Activated naive CD8-positive, alpha-beta T cell treated with anti-CD3 and anti-CD28 coated beads, Interleukin-2, amount 10 ng/mL, durations not matched to agents 7 days and 5 days (primary cell): Measurements from ENCODE around the gene OPN3. TPM values are rescaled to one million over a fixed set of nuclear protein-coding genes. Genes with fewer than 3 reads are reported as not detected.

ENCODE experiments used
- ATAC-seq: fragments of 150-1000 bp; cut with Tn5 transposase; one replicate; pipeline ENCODE4 v1.10.0; 2021; ENCODE audit warnings: low read depth, moderate library complexity
- POLR2A ChIA-PET: fragments of 350-600 bp; sonication (Branson Sonifier 250); formaldehyde crosslinking; loops from one replicate; lab custom pipeline; 2021; ENCODE audit warnings: antibody characterized with exemption; lab: Charles Lee
- DNase-seq: peaks from one replicate; pipeline ENCODE4 v3.0.0; 2021
- H3K27ac Mint-ChIP-seq: one replicate; pipeline ENCODE4 v1.8.0; 2022; ENCODE audit warnings: mild to moderate bottlenecking, mixed read lengths
- H3K27me3 Mint-ChIP-seq: one replicate; pipeline ENCODE4 v1.8.0; 2022; ENCODE audit warnings: mild to moderate bottlenecking, moderate library complexity, mixed read lengths
- H3K36me3 Mint-ChIP-seq: one replicate; pipeline ENCODE4 v1.8.0; 2021; ENCODE audit warnings: mild to moderate bottlenecking, mixed read lengths
- H3K4me1 Mint-ChIP-seq: one replicate; pipeline ENCODE4 v1.8.0; 2021; ENCODE audit warnings: mixed read lengths
- H3K4me3 Mint-ChIP-seq: one replicate; pipeline ENCODE4 v1.8.0; 2022; ENCODE audit warnings: mild to moderate bottlenecking, moderate library complexity, mixed read lengths
- H3K9me3 Mint-ChIP-seq: one replicate; pipeline ENCODE4 v1.8.0; 2021; ENCODE audit warnings: mixed read lengths
- total RNA-seq, 2 experiments: library from RNA; stranded (reverse); gene quantifications; one replicate each; pipeline ENCODE4 v1.2.3, GENCODE V29; 2021

Gene OPN3
- total RNA-seq, 2 experiments from 2014 or later = 12.1 to 12.8 TPM

- peaks cover 10% of the 10 kb centered on the region for H3K36me3 Mint-ChIP-seq
- peaks cover under 1% of the 10 kb centered on the region for H3K4me1 Mint-ChIP-seq
- DNase-seq = no peak
- H3K27ac Mint-ChIP-seq = no peak overlapping the region
- no peaks in the 10 kb centered on the region for H3K27me3 Mint-ChIP-seq
- POLR2A ChIA-PET = no interaction called here
- H3K4me3 Mint-ChIP-seq = no peak overlapping the region
- no peak for ATAC-seq
- no peaks in the 10 kb centered on the region for H3K9me3 Mint-ChIP-seq
Observed at GRCh38 chr1:241607497-241607896, 32.7 kb downstream of the OPN3 start.

GRCh38 chr1:241606544-241606943 is 33.6 kb downstream of the OPN3 start:
- Mint-ChIP-seq H3K9me3 (no peaks in the 10 kb centered on the region), H3K4me1 (no peaks in the 10 kb centered on the region), H3K36me3 (peaks cover 10% of the 10 kb centered on the region), H3K27ac (no peak overlapping the region), H3K4me3 (no peak overlapping the region), H3K27me3 (no peaks in the 10 kb centered on the region)
- DNase-seq = no peak
- POLR2A ChIA-PET = no interaction called here
- no peak for ATAC-seq

DNA sequence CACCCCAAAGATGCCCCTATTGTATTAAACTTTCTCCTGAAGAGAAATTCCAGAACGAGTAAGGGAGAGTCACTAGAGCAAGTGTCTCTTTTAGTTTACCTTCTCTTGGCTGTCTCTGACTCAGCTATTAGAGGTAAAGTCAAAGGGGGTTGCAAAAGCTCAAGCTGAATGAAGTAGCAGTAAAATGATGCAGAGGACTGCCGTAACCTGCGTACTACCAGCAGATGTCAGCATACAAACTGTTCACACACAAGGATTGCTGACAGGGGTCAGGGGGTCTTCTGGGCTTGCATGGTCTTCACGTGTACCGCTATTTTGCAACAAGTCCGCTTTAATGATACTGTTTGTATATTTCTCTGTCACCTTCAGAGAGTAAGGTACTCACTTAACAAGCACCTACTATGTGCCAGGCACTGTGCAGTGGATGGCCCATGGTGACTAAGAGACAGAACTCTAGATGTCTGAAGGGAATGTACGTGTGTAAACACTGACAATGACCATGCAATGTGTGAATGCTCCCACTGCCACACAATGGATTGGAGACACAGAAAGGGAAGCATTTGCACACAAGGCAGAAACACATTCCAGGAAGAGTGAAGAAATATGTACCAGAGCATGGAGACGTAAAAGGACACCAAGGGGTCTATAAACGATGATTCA is 34.9 kb downstream of the OPN3 start:
- no peak for DNase-seq
- H3K27me3 Mint-ChIP-seq = no peaks in the 10 kb centered on the region
- ATAC-seq = no peak
- no peaks in the 10 kb centered on the region for H3K9me3 Mint-ChIP-seq
- peaks cover 16% of the 10 kb centered on the region for H3K36me3 Mint-ChIP-seq
- no peaks in the 10 kb centered on the region for H3K4me1 Mint-ChIP-seq
- no peak overlapping the region for H3K4me3 Mint-ChIP-seq
- POLR2A ChIA-PET = no interaction called here
- no peak overlapping the region for H3K27ac Mint-ChIP-seq

DNA sequence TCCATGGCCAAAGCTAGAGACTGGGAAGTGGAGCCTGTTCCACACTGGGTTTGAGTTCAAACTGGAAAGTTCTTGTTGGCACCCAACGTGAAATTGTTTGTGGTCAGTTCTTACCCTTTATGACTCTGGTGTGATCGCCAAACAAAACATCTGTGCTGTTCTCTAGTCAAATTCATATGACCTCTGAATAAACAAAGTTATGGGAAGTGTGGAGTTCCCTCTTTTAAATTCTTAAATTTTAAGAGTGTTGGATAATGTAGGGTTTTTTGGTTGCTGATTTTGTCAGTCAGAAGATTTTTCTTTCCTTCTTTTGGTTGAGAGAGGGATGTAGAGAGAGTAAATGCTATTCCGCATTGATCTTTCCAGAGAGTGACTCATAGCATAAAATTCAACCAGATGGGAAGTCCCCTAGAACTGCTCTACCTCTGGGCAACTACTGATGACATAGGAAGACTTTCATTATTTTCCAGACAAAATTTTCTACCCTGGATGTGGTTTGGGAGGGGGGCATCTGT is 36.4 kb downstream of the OPN3 start:
- no peaks in the 10 kb centered on the region for H3K4me1 Mint-ChIP-seq
- no peak overlapping the region for H3K27ac Mint-ChIP-seq
- no peak for ATAC-seq
- H3K27me3 Mint-ChIP-seq = no peaks in the 10 kb centered on the region
- H3K4me3 Mint-ChIP-seq = no peak overlapping the region
- DNase-seq = no peak
- H3K9me3 Mint-ChIP-seq = no peaks in the 10 kb centered on the region
- peaks cover 16% of the 10 kb centered on the region for H3K36me3 Mint-ChIP-seq
- POLR2A ChIA-PET = no interaction called here

GRCh38 chr1:241600496-241600901 is 39.7 kb downstream of the OPN3 start:
- H3K27ac Mint-ChIP-seq = no peak overlapping the region
- DNase-seq = no peak
- no peaks in the 10 kb centered on the region for H3K27me3 Mint-ChIP-seq
- peaks cover 18% of the 10 kb centered on the region for H3K36me3 Mint-ChIP-seq
- no peaks in the 10 kb centered on the region for H3K9me3 Mint-ChIP-seq
- H3K4me1 Mint-ChIP-seq = no peaks in the 10 kb centered on the region
- ATAC-seq = no peak
- H3K4me3 Mint-ChIP-seq = no peak overlapping the region
- POLR2A ChIA-PET = no interaction called here

- no peak for DNase-seq
- no peaks in the 10 kb centered on the region for H3K9me3 Mint-ChIP-seq
- POLR2A ChIA-PET = no interaction called here
- no peak for ATAC-seq
- H3K27ac Mint-ChIP-seq = no peak overlapping the region
- H3K4me3 Mint-ChIP-seq = no peak overlapping the region
- H3K36me3 Mint-ChIP-seq = peaks cover 16% of the 10 kb centered on the region
- no peaks in the 10 kb centered on the region for H3K27me3 Mint-ChIP-seq
- H3K4me1 Mint-ChIP-seq = no peaks in the 10 kb centered on the region
Observed at GRCh38 chr1:241598249-241598648, 41.9 kb downstream of the OPN3 start.

GRCh38 chr1:241596633-241597032 is 43.5 kb downstream of the OPN3 start:
- no peaks in the 10 kb centered on the region for H3K9me3 Mint-ChIP-seq
- H3K4me3 Mint-ChIP-seq = no peak overlapping the region
- H3K27ac Mint-ChIP-seq = no peak overlapping the region
- DNase-seq (no peak), ATAC-seq (no peak)
- peaks cover 11% of the 10 kb centered on the region for H3K36me3 Mint-ChIP-seq
- POLR2A ChIA-PET = no interaction called here
- H3K27me3 Mint-ChIP-seq = no peaks in the 10 kb centered on the region
- no peaks in the 10 kb centered on the region for H3K4me1 Mint-ChIP-seq

DNA sequence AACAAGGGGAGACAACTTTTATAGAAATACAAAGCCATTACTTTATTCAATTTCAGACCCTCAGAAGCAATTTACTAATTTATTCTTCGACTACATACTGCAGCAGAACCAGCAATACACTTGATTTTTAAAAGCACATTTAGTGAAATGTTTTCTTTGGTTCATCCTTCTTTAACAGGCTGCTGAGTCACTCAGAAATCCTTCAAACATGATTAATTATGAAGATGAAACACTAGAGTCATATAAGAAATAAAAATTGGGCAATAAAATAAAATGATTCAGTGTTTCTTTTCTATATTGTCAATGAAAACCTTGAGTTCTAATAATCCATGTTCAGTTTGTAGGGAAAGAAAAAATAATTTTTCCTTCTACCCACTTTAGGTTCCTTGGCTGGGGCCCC is 47.0 kb downstream of the OPN3 start:
- H3K9me3 Mint-ChIP-seq = no peaks in the 10 kb centered on the region
- POLR2A ChIA-PET = no interaction called here
- H3K4me3 Mint-ChIP-seq = no peak overlapping the region
- no peak overlapping the region for H3K27ac Mint-ChIP-seq
- DNase-seq (no peak), ATAC-seq (no peak)
- H3K27me3 Mint-ChIP-seq = no peaks in the 10 kb centered on the region
- H3K36me3 Mint-ChIP-seq = peaks cover 5% of the 10 kb centered on the region
- H3K4me1 Mint-ChIP-seq = no peaks in the 10 kb centered on the region

DNA sequence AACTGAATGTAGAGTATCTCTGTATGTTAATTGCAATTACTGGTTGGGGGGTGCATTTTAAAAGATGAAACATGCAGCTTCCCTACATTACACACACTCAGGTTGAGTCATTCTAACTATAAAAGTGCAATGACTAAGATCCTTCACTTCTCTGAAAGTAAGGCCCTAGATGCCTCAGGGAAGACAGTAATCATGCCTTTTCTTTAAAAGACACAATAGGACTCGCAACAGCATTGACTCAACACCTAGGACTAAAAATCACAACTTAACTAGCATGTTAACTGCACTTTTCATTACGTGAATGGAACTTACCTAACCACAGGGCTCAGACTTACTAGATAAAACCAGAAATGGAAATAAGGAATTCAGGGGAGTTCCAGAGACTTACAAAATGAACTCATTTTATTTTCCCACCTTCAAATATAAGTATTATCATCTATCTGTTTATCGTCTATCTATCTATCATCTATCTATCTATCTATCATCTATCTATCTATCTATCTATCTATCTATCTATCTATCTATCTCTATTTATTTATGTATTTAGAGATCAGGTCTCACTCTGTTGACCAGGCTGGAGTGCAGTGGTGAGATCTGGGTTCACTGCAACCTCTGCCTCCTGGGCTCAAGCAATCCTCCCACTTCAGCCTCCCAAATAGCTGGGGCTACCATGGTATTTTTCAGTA is 47.8 kb downstream of the OPN3 start:
- no peak for DNase-seq
- no peak overlapping the region for H3K4me3 Mint-ChIP-seq

DNA sequence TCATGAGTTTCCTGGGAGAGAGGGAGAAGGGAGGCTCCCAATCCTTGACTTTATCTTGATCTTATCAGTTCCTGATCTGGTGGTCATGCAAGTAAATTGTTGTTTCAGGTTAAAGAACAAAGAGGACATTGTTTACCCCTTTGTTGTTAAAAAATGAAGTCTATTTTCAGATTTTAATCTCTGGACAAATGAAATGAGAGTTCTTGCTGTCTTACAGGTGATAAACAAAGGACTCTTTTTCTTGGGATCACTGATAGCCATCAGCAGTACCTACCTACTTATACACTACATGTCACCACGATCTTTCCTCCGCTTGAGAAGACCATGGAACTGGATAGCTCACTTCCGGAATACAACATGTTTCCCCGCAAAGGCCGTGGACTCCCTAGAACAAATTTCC is 48.4 kb downstream of the OPN3 start:
- DNase-seq (no peak), ATAC-seq (no peak)
- H3K27ac Mint-ChIP-seq = no peak overlapping the region
- no peaks in the 10 kb centered on the region for H3K9me3 Mint-ChIP-seq
- H3K4me1 Mint-ChIP-seq = no peaks in the 10 kb centered on the region
- POLR2A ChIA-PET = no interaction called here
- no peaks in the 10 kb centered on the region for H3K27me3 Mint-ChIP-seq
- peaks cover 5% of the 10 kb centered on the region for H3K36me3 Mint-ChIP-seq
- H3K4me3 Mint-ChIP-seq = no peak overlapping the region

More for the DNA sequence above, 47.8 kb downstream of the OPN3 start:
- H3K27ac Mint-ChIP-seq = no peak overlapping the region
- POLR2A ChIA-PET = no interaction called here
- no peaks in the 10 kb centered on the region for H3K4me1 Mint-ChIP-seq
- no peak for ATAC-seq
- peaks cover 5% of the 10 kb centered on the region for H3K36me3 Mint-ChIP-seq
- H3K9me3 Mint-ChIP-seq = no peaks in the 10 kb centered on the region
- H3K27me3 Mint-ChIP-seq = no peaks in the 10 kb centered on the region

DNA sequence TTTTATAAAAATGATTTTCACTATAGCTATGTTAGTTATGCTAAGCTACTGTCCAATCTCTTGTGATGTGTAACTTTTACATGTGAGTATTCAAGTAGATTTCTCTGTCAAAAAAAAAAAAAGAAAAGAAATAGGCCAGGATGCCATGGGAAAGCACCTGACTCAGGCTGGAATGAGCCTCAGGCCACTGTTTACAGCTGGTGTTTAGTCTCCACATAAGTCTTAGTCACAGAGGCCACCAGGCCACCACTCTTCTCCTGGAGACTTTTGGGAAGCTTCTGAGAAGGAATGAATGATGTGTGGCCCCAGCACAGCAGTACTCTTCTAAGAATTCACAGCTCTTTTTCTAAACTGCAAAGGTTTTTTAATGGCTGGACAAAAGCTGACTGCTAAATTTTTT is 48.9 kb downstream of the OPN3 start:
- no peak for ATAC-seq
- Mint-ChIP-seq H3K27ac (no peak overlapping the region), H3K4me3 (no peak overlapping the region), H3K4me1 (no peaks in the 10 kb centered on the region), H3K36me3 (peaks cover 4% of the 10 kb centered on the region), H3K27me3 (no peaks in the 10 kb centered on the region), H3K9me3 (no peaks in the 10 kb centered on the region)
- no peak for DNase-seq
- POLR2A ChIA-PET = interaction anchor here (0.7 kb wide), 1 partner anchor 392 kb away, joined by 5 read pairs; no protein-coding TSS in a partner anchor

- Mint-ChIP-seq H3K9me3 (no peaks in the 10 kb centered on the region), H3K4me1 (no peaks in the 10 kb centered on the region), H3K36me3 (peaks cover 3% of the 10 kb centered on the region), H3K4me3 (no peak overlapping the region), H3K27me3 (no peaks in the 10 kb centered on the region), H3K27ac (no peak overlapping the region)
- no peak for DNase-seq
- no peak for ATAC-seq
- POLR2A ChIA-PET = interaction anchor here (0.7 kb wide), 1 partner anchor 393 kb away, joined by 5 read pairs; no protein-coding TSS in a partner anchor
Observed at GRCh38 chr1:241590719-241591118, 49.5 kb downstream of the OPN3 start.

DNA sequence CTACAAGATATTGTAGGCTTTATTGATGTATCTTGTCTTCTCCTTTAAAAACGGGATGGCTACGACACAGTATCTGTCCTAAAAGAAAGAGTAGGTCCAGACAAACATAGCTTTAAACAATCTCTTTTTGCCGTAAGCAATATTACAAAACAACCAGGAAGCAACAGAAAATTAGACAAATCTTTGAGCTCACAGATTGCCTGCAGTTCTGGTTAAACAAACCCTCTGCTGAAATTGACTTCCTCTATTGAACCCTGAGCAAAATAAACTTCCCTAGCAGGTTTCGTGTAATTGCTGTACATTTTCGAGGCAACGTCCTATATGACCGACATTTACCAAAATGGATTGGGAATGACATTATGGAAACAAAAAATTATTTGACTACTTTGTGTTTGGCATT is 50.6 kb downstream of the OPN3 start:
- H3K27ac Mint-ChIP-seq = no peak overlapping the region
- H3K9me3 Mint-ChIP-seq = no peaks in the 10 kb centered on the region
- ATAC-seq = no peak
- H3K4me1 Mint-ChIP-seq = no peaks in the 10 kb centered on the region
- H3K27me3 Mint-ChIP-seq = no peaks in the 10 kb centered on the region
- no peak overlapping the region for H3K4me3 Mint-ChIP-seq
- H3K36me3 Mint-ChIP-seq = peaks cover 3% of the 10 kb centered on the region
- DNase-seq = no peak
- POLR2A ChIA-PET = no interaction called here

GRCh38 chr1:241586905-241587512 is 53.2 kb downstream of the OPN3 start:
- no peaks in the 10 kb centered on the region for H3K36me3 Mint-ChIP-seq
- POLR2A ChIA-PET = no interaction called here
- no peak for DNase-seq
- H3K27me3 Mint-ChIP-seq = no peaks in the 10 kb centered on the region
- ATAC-seq = no peak
- H3K27ac Mint-ChIP-seq = no peak overlapping the region
- H3K4me3 Mint-ChIP-seq = no peak overlapping the region
- H3K4me1 Mint-ChIP-seq = no peaks in the 10 kb centered on the region
- H3K9me3 Mint-ChIP-seq = no peaks in the 10 kb centered on the region
